Measurements from ENCODE around the gene KIAA0586.

KIAA0586 gene

GRCh38 chr14:58541633-58542022 is 114.1 kb downstream of the KIAA0586 start:
- Histone ChIP-seq H3K9ac (ENCODE audit: low read length) (no peak overlapping the region), H3K36me3 (replicated peaks; ENCODE audit: insufficient read depth, low read length) (no peaks in the 10 kb centered on the region), H3K79me2 (ENCODE audit: low read length) (no peaks in the 10 kb centered on the region), H4K20me1 (ENCODE audit: insufficient read depth, low read length) (no peaks in the 10 kb centered on the region), H3K4me3 (ENCODE audit: low read length) (no peak overlapping the region), H2AFZ (ENCODE audit: low read length) (no peak overlapping the region), H3K9me2 (replicated peaks; ENCODE audit: insufficient read depth, low read length) (no peaks in the 10 kb centered on the region), H3K9me3 (replicated peaks; ENCODE audit: insufficient read depth, low read length) (no peaks in the 10 kb centered on the region), H3K27me3 (replicated peaks; ENCODE audit: insufficient read depth, low read length) (no peaks in the 10 kb centered on the region), H3K27ac (ENCODE audit: low read length) (no peak overlapping the region), H3K4me1 (ENCODE audit: low read length) (no peaks in the 10 kb centered on the region), H3F3A (ENCODE audit: insufficient read depth, low read length) (no peaks in the 10 kb centered on the region), H3K4me2 (ENCODE audit: low read depth, low read length) (no peak overlapping the region)
- no peak for DNase-seq
- TF ChIP-seq EZH2phosphoT487 (IDR thresholded peaks at IDR 0.05; ENCODE audit: low read length): no peak
- no peak for TF ChIP-seq EZH2 (optimal IDR thresholded peaks at IDR 0.05; ENCODE audit: low read depth, low read length)
- TF ChIP-seq, protein P1, sequence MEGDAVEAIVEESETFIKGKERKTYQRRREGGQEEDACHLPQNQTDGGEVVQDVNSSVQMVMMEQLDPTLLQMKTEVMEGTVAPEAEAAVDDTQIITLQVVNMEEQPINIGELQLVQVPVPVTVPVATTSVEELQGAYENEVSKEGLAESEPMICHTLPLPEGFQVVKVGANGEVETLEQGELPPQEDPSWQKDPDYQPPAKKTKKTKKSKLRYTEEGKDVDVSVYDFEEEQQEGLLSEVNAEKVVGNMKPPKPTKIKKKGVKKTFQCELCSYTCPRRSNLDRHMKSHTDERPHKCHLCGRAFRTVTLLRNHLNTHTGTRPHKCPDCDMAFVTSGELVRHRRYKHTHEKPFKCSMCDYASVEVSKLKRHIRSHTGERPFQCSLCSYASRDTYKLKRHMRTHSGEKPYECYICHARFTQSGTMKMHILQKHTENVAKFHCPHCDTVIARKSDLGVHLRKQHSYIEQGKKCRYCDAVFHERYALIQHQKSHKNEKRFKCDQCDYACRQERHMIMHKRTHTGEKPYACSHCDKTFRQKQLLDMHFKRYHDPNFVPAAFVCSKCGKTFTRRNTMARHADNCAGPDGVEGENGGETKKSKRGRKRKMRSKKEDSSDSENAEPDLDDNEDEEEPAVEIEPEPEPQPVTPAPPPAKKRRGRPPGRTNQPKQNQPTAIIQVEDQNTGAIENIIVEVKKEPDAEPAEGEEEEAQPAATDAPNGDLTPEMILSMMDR (IDR thresholded peaks at IDR 0.05; ENCODE audit: low read length): no peak

GRCh38 chr14:58543253-58543652 is 115.7 kb downstream of the KIAA0586 start:
- Histone ChIP-seq H3K4me3 (ENCODE audit: low read length) (no peak overlapping the region), H4K20me1 (ENCODE audit: insufficient read depth, low read length) (no peaks in the 10 kb centered on the region), H3K4me2 (ENCODE audit: low read depth, low read length) (no peak overlapping the region), H3K36me3 (replicated peaks; ENCODE audit: insufficient read depth, low read length) (no peaks in the 10 kb centered on the region), H3K9me2 (replicated peaks; ENCODE audit: insufficient read depth, low read length) (no peaks in the 10 kb centered on the region), H2AFZ (ENCODE audit: low read length) (no peak overlapping the region), H3K9ac (ENCODE audit: low read length) (no peak overlapping the region), H3K9me3 (replicated peaks; ENCODE audit: insufficient read depth, low read length) (no peaks in the 10 kb centered on the region), H3K27ac (ENCODE audit: low read length) (no peak overlapping the region), H3K79me2 (ENCODE audit: low read length) (no peaks in the 10 kb centered on the region), H3K4me1 (ENCODE audit: low read length) (no peaks in the 10 kb centered on the region), H3K27me3 (replicated peaks; ENCODE audit: insufficient read depth, low read length) (no peaks in the 10 kb centered on the region), H3F3A (ENCODE audit: insufficient read depth, low read length) (no peaks in the 10 kb centered on the region)
- DNase-seq: no peak
- TF ChIP-seq EZH2 (optimal IDR thresholded peaks at IDR 0.05; ENCODE audit: low read depth, low read length): no peak
- TF ChIP-seq EZH2phosphoT487 (IDR thresholded peaks at IDR 0.05; ENCODE audit: low read length): no peak
- TF ChIP-seq, protein P1 (IDR thresholded peaks at IDR 0.05; ENCODE audit: low read length): no peak

DNA sequence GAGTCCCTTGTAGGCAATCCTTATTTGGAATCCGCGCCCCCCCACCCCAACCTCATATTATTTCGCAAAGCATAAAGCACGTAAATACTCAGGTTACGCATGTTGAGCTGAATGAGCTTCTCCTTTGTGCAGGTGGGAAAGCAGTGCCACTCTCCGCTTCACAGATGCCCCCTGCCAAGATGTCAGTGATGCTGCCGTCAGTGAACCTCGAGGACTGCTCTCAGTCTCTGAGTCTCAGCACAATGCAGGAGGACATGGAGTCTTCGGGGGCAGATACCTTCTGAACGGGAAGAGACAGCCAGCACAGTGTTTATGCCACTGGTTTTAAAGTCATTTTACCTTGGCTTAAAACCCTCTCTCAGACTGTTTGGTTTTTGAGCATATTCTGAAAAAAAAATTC is 120.1 kb downstream of the KIAA0586 start:
- Histone ChIP-seq H3K4me2 (ENCODE audit: low read depth, low read length) (no peak overlapping the region), H3K4me3 (ENCODE audit: low read length) (no peak overlapping the region), H4K20me1 (ENCODE audit: insufficient read depth, low read length) (no peaks in the 10 kb centered on the region), H3K9ac (ENCODE audit: low read length) (no peak overlapping the region), H3K4me1 (ENCODE audit: low read length) (no peaks in the 10 kb centered on the region), H3K79me2 (ENCODE audit: low read length) (no peaks in the 10 kb centered on the region), H3K27ac (ENCODE audit: low read length) (no peak overlapping the region), H2AFZ (ENCODE audit: low read length) (no peak overlapping the region), H3F3A (ENCODE audit: insufficient read depth, low read length) (no peaks in the 10 kb centered on the region), H3K27me3 (replicated peaks; ENCODE audit: insufficient read depth, low read length) (no peaks in the 10 kb centered on the region), H3K9me2 (replicated peaks; ENCODE audit: insufficient read depth, low read length) (no peaks in the 10 kb centered on the region), H3K36me3 (replicated peaks; ENCODE audit: insufficient read depth, low read length) (no peaks in the 10 kb centered on the region), H3K9me3 (replicated peaks; ENCODE audit: insufficient read depth, low read length) (no peaks in the 10 kb centered on the region)
- DNase-seq: no peak
- TF ChIP-seq EZH2phosphoT487 (IDR thresholded peaks at IDR 0.05; ENCODE audit: low read length) (no peak), EZH2 (optimal IDR thresholded peaks at IDR 0.05; ENCODE audit: low read depth, low read length) (no peak)
- TF ChIP-seq, protein P1 (IDR thresholded peaks at IDR 0.05; ENCODE audit: low read length): no peak
